K562 (cell line): ENCODE data around the gene GPR176. TPM values are rescaled to one million over a fixed set of nuclear protein-coding genes. Genes with fewer than 3 reads are reported as not detected.

Experiments used
- ATAC-seq: fragments of 200-7000 bp; cut with Tn5 transposase; 3 replicates; pipeline ENCODE4 v1.9.1; 2020; ENCODE audit warnings: moderate library complexity
- BruUV-seq: library from RNA; stranded (reverse); fragments of 400-500 nt; replicated peaks from 2 replicates; lab custom pipeline; 2021; lab: Mats Ljungman, UMichigan
- CTCF ChIA-PET: fragments of 300-600 bp; formaldehyde crosslinking; extraction: SDS; loops from one replicate; lab custom pipeline; 2021; ENCODE audit warnings: low intra/inter-chr PET ratio; lab: Yijun Ruan, JAX
- POLR2A ChIA-PET: fragments of 300-600, 350-650 bp; sonication (Branson Sonifier 250); formaldehyde crosslinking; extraction: SDS; loops from one replicate; lab custom pipeline; 2021; ENCODE audit warnings: antibody characterized with exemption, inconsistent platforms; lab: Yijun Ruan, JAX
- DNase-seq, 4 experiments: peaks; one replicate each; pipeline versions ENCODE4 v3.0.0 to v3.0.0-alpha.2; 2011 to 2018; ENCODE audit warnings: low spot score in 3 of 4, mixed read lengths in 3 of 4; ENCODE audit errors: extremely low read depth in 1 of 4
- FAIRE-seq: peaks from 2 replicates; lab custom pipeline; 2011; peaks lifted over from hg19 to GRCh38; lab: Jason Lieb, UNC
- H2AFZ ChIP-seq: 2 replicates; pipeline ENCODE4 v1.6.0; 2011; ENCODE audit warnings: low read depth, low read length, control low read depth, inconsistent platforms
- H3K27ac ChIP-seq: fragments of 200-600 bp; 3 replicates; pipeline ENCODE4 v1.8.0; 2011; ENCODE audit warnings: low read depth, mild to moderate bottlenecking, control low read depth, inconsistent platforms, low read length, moderate library complexity, mixed read lengths; ENCODE audit errors: extremely low read depth
- H3K27me3 ChIP-seq, 2 experiments: fragments of 300-600 bp in 1 of 2; 2 replicates in 1 of 2; 3 replicates in 1 of 2; pipeline versions ENCODE4 v1.6.0 to v1.8.0; 2011; ENCODE audit warnings: inconsistent platforms in 2 of 2, low read length in 2 of 2, mild to moderate bottlenecking in 1 of 2, mixed read lengths in 1 of 2, moderate library complexity in 1 of 2; ENCODE audit not compliant: control insufficient read depth in 2 of 2, insufficient read depth in 2 of 2
- H3K36me3 ChIP-seq: fragments of 300-600 bp; 3 replicates; pipeline ENCODE4 v1.8.0; 2011; ENCODE audit warnings: mild to moderate bottlenecking, low read length, inconsistent platforms; ENCODE audit not compliant: control insufficient read depth, insufficient read depth
- H3K4me1 ChIP-seq, 2 experiments: fragments of 200-600 bp in 1 of 2; replicated peaks in 1 of 2; 2 replicates in 1 of 2; 3 replicates in 1 of 2; pipeline versions ENCODE4 v1.5.1 to v1.8.0; 2011; ENCODE audit warnings: inconsistent platforms in 2 of 2, low read length in 2 of 2, mild to moderate bottlenecking in 1 of 2, mixed read lengths in 1 of 2, moderate library complexity in 1 of 2; ENCODE audit not compliant: control insufficient read depth in 2 of 2, insufficient read depth in 2 of 2
- H3K4me2 ChIP-seq: 2 replicates; pipeline ENCODE4 v1.6.1; 2011; ENCODE audit warnings: low read length, control low read depth, inconsistent platforms, mixed read lengths; ENCODE audit not compliant: insufficient read depth
- H3K4me3 ChIP-seq: fragments of 200-600 bp; sonication (generic), shearing (Covaris generic); 2 replicates; pipeline ENCODE4 v1.5.1; 2016; ENCODE audit warnings: control low read depth, inconsistent platforms
- H3K79me2 ChIP-seq: fragments of 200-600 bp; 3 replicates; pipeline ENCODE4 v1.8.0; 2011; ENCODE audit warnings: low read length, inconsistent platforms; ENCODE audit not compliant: control insufficient read depth, insufficient read depth
- H3K9ac ChIP-seq, 2 experiments: 2 replicates each; pipeline versions ENCODE4 v1.6.0 to v1.6.1; 2011; ENCODE audit warnings: low read depth in 2 of 2, low read length in 2 of 2, control low read depth in 1 of 2, inconsistent platforms in 1 of 2, mild to moderate bottlenecking in 1 of 2, mixed read lengths in 1 of 2; ENCODE audit not compliant: insufficient read depth in 1 of 2
- H3K9me1 ChIP-seq: one replicate; pipeline ENCODE4 v1.6.0; 2011; ENCODE audit warnings: inconsistent platforms, mild to moderate bottlenecking, low read length, moderate library complexity; ENCODE audit not compliant: control insufficient read depth, insufficient read depth
- H3K9me3 ChIP-seq: replicated peaks from 2 replicates; pipeline ENCODE4 v1.5.1; 2011; ENCODE audit warnings: low read depth, low read length, inconsistent platforms; ENCODE audit not compliant: control insufficient read depth, insufficient read depth
- H4K20me1 ChIP-seq: replicated peaks from 2 replicates; pipeline ENCODE4 v1.6.1; 2011; ENCODE audit warnings: low read length, inconsistent platforms, mixed read lengths; ENCODE audit not compliant: control insufficient read depth, insufficient read depth
- CCAR2 ChIP-seq: fragments of 200-400 bp; formaldehyde crosslinking; IDR thresholded peaks from 2 replicates; pipeline ENCODE4 v1.6.1; 2017; ENCODE audit warnings: mild to moderate bottlenecking, low read depth, low read length
- CEBPB ChIP-seq: fragments of 450-650 bp; IDR thresholded peaks from 2 replicates; pipeline ENCODE4 v1.6.1; 2016; ENCODE audit warnings: missing genetic modification characterization, missing compliant biosample characterization
- CEBPG ChIP-seq, 3 experiments: fragments of 200-800 bp in 1 of 3; sonication (Bioruptor generic) in 1 of 3; sonication (generic) in 1 of 3; formaldehyde crosslinking in 1 of 3; IDR thresholded peaks in 2 of 3; conservative IDR thresholded peaks in 1 of 3; 2 replicates each; pipeline versions ENCODE4 v1.6.1 to v1.8.0; 2016 to 2022; ENCODE audit warnings: missing compliant biosample characterization in 2 of 3, missing genetic modification characterization in 2 of 3, mild to moderate bottlenecking in 1 of 3, missing genetic modification reagents in 1 of 3
- RBFOX2 ChIP-seq: fragments of 200-400 bp; formaldehyde crosslinking; IDR thresholded peaks from 2 replicates; pipeline ENCODE4 v1.6.1; 2017; ENCODE audit warnings: low read depth, mild to moderate bottlenecking, low read length, moderate library complexity
- TFAM ChIP-seq: fragments of 250-450 bp; sonication (Bioruptor Pico); conservative IDR thresholded peaks from 2 replicates; pipeline ENCODE4 v1.5.0; 2021; ENCODE audit warnings: mild to moderate bottlenecking, moderate library complexity
- in situ Hi-C: fragments of 300-500 bp; cut with MboI; formaldehyde crosslinking; loops from 4 replicates; pipeline ENCODE4 v1.15.0; 2018; ENCODE audit warnings: inconsistent platforms, mixed read lengths
- intact Hi-C: fragments of 100-400 bp; cut with micrococcal nuclease; formaldehyde crosslinking; loops from 2 replicates; pipeline ENCODE4 v1.14.2; 2022
- polyA plus RNA-seq, 8 experiments: library from polyadenylated mRNA; depleted of rRNA in 4 of 8; stranded (reverse) in 5 of 8; unstranded in 3 of 8; fragments of >200 nt; fragmentation: Nextera tagmentation in 2 of 8; fragmentation: Illumina TruSeq in 1 of 8; extraction: Ambion mirVana in 2 of 8; extraction: Trizol in 1 of 8; gene quantifications; 2 replicates each; pipeline versions ENCODE4 v1.2.1 to v1.2.3, GENCODE V29; 2011 to 2014; ENCODE audit warnings: inconsistent platforms in 1 of 8, missing spikeins in 1 of 8
- total RNA-seq, 7 experiments: library from RNA; depleted of rRNA in 6 of 7; stranded (reverse); fragments of >200 nt in 6 of 7; fragmentation: Illumina TruSeq in 2 of 7; extraction: Trizol in 2 of 7; gene quantifications; 2 replicates each; pipeline versions ENCODE4 v1.2.1 to v1.2.3, GENCODE V29; 2011 to 2021; ENCODE audit warnings: low replicate concordance in 1 of 7
- TF ChIP-seq, protein P1 (sequence below): fragments of 250-450 bp; sonication (Bioruptor Pico); IDR thresholded peaks from 2 replicates; pipeline ENCODE4 v1.8.0; 2021; ENCODE audit warnings: moderate library complexity, mild to moderate bottlenecking, inconsistent platforms
- TF ChIP-seq, protein P2 (sequence below): fragments of 250-450 bp; sonication (Bioruptor Pico); IDR thresholded peaks from 2 replicates; pipeline ENCODE4 v1.4.0; 2020; ENCODE audit warnings: mild to moderate bottlenecking, moderate library complexity

The GPR176 gene
- total and polyA plus RNA-seq, 9 of the 15 experiments (the other 6 are each of a cell fraction or from before 2014, with no cell fraction given) = 0.03 to 1.2 (median 0.76) TPM

DNA sequence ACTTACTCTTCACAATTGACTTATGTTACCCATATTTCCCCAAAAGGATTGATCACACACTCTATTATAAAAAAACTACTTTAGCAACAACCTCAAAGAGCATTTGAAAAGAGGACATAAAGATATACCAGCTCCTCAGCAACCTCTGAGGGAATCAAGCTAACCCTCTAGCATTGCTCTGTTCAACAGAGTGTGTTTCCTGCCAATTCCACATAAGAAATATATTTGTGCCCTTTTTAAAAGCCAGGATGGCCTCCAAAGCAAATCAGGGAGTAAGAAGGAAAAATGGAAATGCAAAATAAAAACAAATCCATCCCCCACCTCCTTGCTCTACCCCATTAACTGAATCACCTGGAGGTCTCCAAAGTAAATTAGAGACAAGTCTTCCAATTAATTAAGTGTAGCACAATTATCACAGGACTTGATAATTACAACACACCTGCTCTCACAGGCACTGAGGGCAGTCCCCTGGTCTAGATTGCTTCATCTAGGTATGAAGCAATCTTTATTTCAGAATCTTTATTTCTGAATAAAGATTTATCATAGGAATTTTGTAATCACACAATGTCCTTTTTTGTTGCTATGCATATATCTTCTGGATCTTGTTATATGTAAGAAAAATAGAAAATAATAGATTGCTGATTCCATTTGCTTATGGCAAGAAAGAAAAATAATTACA lies 34.8 kb downstream of the GPR176 start:
- Histone ChIP-seq H3K27ac (no peak overlapping the region), H3K4me2 (no peak overlapping the region), H3K9me3 (no peaks in the 10 kb centered on the region), H3K9me1 (no peaks in the 10 kb centered on the region), H3K9ac (no peak overlapping the region), H4K20me1 (no peaks in the 10 kb centered on the region), H3K4me3 (no peak overlapping the region), H2AFZ (no peak overlapping the region), H3K36me3 (no peaks in the 10 kb centered on the region), H3K79me2 (no peaks in the 10 kb centered on the region), H3K27me3 (no peaks in the 10 kb centered on the region), H3K4me1 (peaks cover 0 to 20% of the 10 kb centered on the region in 2 experiments; a peak in 4 of 5 replicates)
- in situ Hi-C loops = no loop called here
- DNase-seq (no peak), ATAC-seq (no peak), FAIRE-seq (no peak)
- no peak for TF ChIP-seq CCAR2
- TF ChIP-seq, protein P1, sequence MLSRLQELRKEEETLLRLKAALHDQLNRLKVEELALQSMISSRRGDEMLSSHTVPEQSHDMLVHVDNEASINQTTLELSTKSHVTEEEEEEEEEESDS (CRISPR knock-in tag) = no peak
- TF ChIP-seq, protein P2, sequence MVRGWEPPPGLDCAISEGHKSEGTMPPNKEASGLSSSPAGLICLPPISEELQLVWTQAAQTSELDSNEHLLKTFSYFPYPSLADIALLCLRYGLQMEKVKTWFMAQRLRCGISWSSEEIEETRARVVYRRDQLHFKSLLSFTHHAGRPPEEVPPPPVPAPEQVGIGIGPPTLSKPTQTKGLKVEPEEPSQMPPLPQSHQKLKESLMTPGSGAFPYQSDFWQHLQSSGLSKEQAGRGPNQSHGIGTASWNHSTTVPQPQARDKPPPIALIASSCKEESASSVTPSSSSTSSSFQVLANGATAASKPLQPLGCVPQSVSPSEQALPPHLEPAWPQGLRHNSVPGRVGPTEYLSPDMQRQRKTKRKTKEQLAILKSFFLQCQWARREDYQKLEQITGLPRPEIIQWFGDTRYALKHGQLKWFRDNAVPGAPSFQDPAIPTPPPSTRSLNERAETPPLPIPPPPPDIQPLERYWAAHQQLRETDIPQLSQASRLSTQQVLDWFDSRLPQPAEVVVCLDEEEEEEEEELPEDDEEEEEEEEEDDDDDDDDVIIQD (CRISPR knock-in tag) = no peak
- no peak for TF ChIP-seq TFAM
- TF ChIP-seq RBFOX2 = no peak
- TF ChIP-seq CEBPB = peak; percentile 71
- TF ChIP-seq CEBPG (CRISPR knock-in tag; IDR thresholded peaks at IDR 0.05) = no peak
- TF ChIP-seq CEBPG (tag; conservative IDR thresholded peaks at IDR 0.05 in 1 of 2, IDR thresholded peaks at IDR 0.05 in 1 of 2) = peak; percentile 63 to 88
- ChIA-PET POLR2A (interaction anchor here (1.4 to 1.5 kb wide), 2 partner anchors 10 to 22 kb away, joined by 4 to 5 read pairs; no protein-coding TSS in a partner anchor), CTCF (no interaction called here)
- no TSS peak for BruUV-seq
- intact Hi-C loops = loop anchor here (5.0 kb wide), 1 partner anchor 42 kb away; no protein-coding TSS in a partner anchor
